ENCODE measurements around the gene ADAM23. TPM values are rescaled to one million over a fixed set of nuclear protein-coding genes. Genes with fewer than 3 reads are reported as not detected.
A peak's percentile ranks its signal among the peaks of the same experiment; 100 is the strongest.

Gene ADAM23
- total RNA-seq, 1 experiment from 2014 or later = 6.1 TPM

- H3K27ac Mint-ChIP-seq (ENCODE audit: unreplicated experiment) = no peak overlapping the region
- no TSS peak for BruUV-seq (replicated peaks)
- no peaks in the 10 kb centered on the region for H3K36me3 Mint-ChIP-seq (ENCODE audit: insufficient read depth, unreplicated experiment)
- no peaks in the 10 kb centered on the region for H3K4me1 Mint-ChIP-seq (ENCODE audit: low read depth, unreplicated experiment)
- no peak for DNase-seq
- no peaks in the 10 kb centered on the region for H3K9me3 Mint-ChIP-seq (ENCODE audit: low read depth, unreplicated experiment)
- CTCF ChIA-PET = no interaction called here
- no peaks in the 10 kb centered on the region for H3K27me3 Mint-ChIP-seq (ENCODE audit: unreplicated experiment)
- no peak overlapping the region for H3K4me3 Mint-ChIP-seq (ENCODE audit: low read depth, unreplicated experiment)
- intact Hi-C loops (cut with micrococcal nuclease; ENCODE audit: unreplicated experiment) = no loop called here
- TF ChIP-seq CTCF (IDR thresholded peaks at IDR 0.05; ENCODE audit: unreplicated experiment) = no peak
Observed at GRCh38 chr2:206433686-206434085, 9.6 kb upstream of the ADAM23 start.

GRCh38 chr2:206435742-206436141, 7.6 kb upstream of the ADAM23 start:
- no peak for TF ChIP-seq CTCF (IDR thresholded peaks at IDR 0.05; ENCODE audit: unreplicated experiment)
- Mint-ChIP-seq H3K27ac (ENCODE audit: unreplicated experiment) (no peak overlapping the region), H3K4me3 (ENCODE audit: low read depth, unreplicated experiment) (no peak overlapping the region), H3K27me3 (ENCODE audit: unreplicated experiment) (no peaks in the 10 kb centered on the region), H3K36me3 (ENCODE audit: insufficient read depth, unreplicated experiment) (no peaks in the 10 kb centered on the region), H3K4me1 (ENCODE audit: low read depth, unreplicated experiment) (no peaks in the 10 kb centered on the region), H3K9me3 (ENCODE audit: low read depth, unreplicated experiment) (no peaks in the 10 kb centered on the region)
- no peak for DNase-seq
- intact Hi-C loops (cut with micrococcal nuclease; ENCODE audit: unreplicated experiment) = no loop called here
- CTCF ChIA-PET = no interaction called here
- no TSS peak for BruUV-seq (replicated peaks)

- H3K36me3 Mint-ChIP-seq (ENCODE audit: insufficient read depth, unreplicated experiment) = peaks cover 7% of the 10 kb centered on the region
- TF ChIP-seq CTCF (IDR thresholded peaks at IDR 0.05; ENCODE audit: unreplicated experiment) = no peak
- no peak overlapping the region for H3K27ac Mint-ChIP-seq (ENCODE audit: unreplicated experiment)
- no peaks in the 10 kb centered on the region for H3K9me3 Mint-ChIP-seq (ENCODE audit: low read depth, unreplicated experiment)
- CTCF ChIA-PET = no interaction called here
- intact Hi-C loops (cut with micrococcal nuclease; ENCODE audit: unreplicated experiment) = no loop called here
- H3K4me1 Mint-ChIP-seq (ENCODE audit: low read depth, unreplicated experiment) = no peaks in the 10 kb centered on the region
- DNase-seq = no peak
- H3K27me3 Mint-ChIP-seq (ENCODE audit: unreplicated experiment) = peaks cover 18% of the 10 kb centered on the region
- no peak overlapping the region for H3K4me3 Mint-ChIP-seq (ENCODE audit: low read depth, unreplicated experiment)
- no TSS peak for BruUV-seq (replicated peaks)
Observed at GRCh38 chr2:206438196-206438724, 5.1 kb upstream of the ADAM23 start.

GRCh38 chr2:206442474-206442832, 879 bp upstream of the ADAM23 start:
- peaks cover 13% of the 10 kb centered on the region for H3K36me3 Mint-ChIP-seq (ENCODE audit: insufficient read depth, unreplicated experiment)
- DNase-seq = no peak
- intact Hi-C loops (cut with micrococcal nuclease; ENCODE audit: unreplicated experiment) = no loop called here
- H3K9me3 Mint-ChIP-seq (ENCODE audit: low read depth, unreplicated experiment) = no peaks in the 10 kb centered on the region
- H3K4me1 Mint-ChIP-seq (ENCODE audit: low read depth, unreplicated experiment) = peaks cover 13% of the 10 kb centered on the region
- CTCF ChIA-PET = no interaction called here
- peak overlapping the region; percentile 63 for H3K4me3 Mint-ChIP-seq (ENCODE audit: low read depth, unreplicated experiment)
- no TSS peak for BruUV-seq (replicated peaks)
- peaks cover 31% of the 10 kb centered on the region for H3K27me3 Mint-ChIP-seq (ENCODE audit: unreplicated experiment)
- TF ChIP-seq CTCF (IDR thresholded peaks at IDR 0.05; ENCODE audit: unreplicated experiment) = no peak
- H3K27ac Mint-ChIP-seq (ENCODE audit: unreplicated experiment) = no peak overlapping the region

All from Calu3 (cell line).